ENCODE results near the gene SSNA1. TPM values are rescaled to one million over a fixed set of nuclear protein-coding genes. Genes with fewer than 3 reads are reported as not detected.

SSNA1 gene
- total and polyA plus RNA-seq, 2 donors (not counting 1 experiment from before 2014, with no cell fraction given), result 53.6 to 129 TPM

DNA sequence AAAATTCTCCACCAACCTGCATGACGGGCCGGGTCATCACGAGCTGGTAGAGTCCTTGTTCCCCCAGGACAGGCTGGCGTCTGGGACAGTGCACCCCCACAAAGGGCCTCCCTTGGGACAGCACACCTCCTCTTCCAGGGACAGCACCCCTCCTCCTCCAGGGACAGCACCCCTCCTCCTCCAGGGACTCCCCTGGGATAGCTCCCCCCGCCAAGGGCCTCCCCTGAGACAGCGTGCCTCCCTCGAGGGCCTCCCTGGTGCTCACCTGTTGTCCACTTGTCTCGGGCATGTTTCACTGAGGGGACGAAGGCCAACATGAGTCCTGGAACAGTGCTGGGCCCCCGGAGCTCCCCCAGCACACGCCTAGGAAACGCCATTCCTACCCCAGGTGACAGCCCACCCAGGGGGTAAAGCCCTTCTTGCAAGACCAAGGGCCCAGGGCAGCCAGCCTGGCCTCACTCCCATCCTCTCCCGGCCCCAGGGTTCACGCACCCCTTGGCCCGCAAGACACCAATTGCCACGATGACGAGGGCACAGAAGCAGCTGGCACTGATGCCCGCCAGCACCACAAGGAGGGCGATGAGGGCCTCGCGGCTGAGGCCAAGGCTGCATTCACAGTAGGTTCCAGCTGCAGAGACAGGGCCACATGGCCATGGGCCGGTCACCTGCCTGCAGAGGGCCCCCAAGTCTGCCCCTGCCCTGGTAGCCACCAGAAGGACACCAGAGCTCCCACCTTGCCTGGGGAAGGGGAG lies 17.2 kb upstream of the SSNA1 start:
- ChIA-PET CTCF (no interaction called here), POLR2A (no interaction called here)
- TF ChIP-seq, protein P1, sequence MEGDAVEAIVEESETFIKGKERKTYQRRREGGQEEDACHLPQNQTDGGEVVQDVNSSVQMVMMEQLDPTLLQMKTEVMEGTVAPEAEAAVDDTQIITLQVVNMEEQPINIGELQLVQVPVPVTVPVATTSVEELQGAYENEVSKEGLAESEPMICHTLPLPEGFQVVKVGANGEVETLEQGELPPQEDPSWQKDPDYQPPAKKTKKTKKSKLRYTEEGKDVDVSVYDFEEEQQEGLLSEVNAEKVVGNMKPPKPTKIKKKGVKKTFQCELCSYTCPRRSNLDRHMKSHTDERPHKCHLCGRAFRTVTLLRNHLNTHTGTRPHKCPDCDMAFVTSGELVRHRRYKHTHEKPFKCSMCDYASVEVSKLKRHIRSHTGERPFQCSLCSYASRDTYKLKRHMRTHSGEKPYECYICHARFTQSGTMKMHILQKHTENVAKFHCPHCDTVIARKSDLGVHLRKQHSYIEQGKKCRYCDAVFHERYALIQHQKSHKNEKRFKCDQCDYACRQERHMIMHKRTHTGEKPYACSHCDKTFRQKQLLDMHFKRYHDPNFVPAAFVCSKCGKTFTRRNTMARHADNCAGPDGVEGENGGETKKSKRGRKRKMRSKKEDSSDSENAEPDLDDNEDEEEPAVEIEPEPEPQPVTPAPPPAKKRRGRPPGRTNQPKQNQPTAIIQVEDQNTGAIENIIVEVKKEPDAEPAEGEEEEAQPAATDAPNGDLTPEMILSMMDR (IDR thresholded peaks at IDR 0.05), result no peak
- no peak for TF ChIP-seq EZH2 (IDR thresholded peaks at IDR 0.05; ENCODE audit: borderline replicate concordance, insufficient read depth, low read depth, low read length, poor library complexity, severe bottlenecking)
- Histone ChIP-seq H3K4me1 (ENCODE audit: control insufficient read depth in 2 of 2, insufficient read depth in 2 of 2, low read length in 2 of 2) (peaks cover 15 to 40% of the 10 kb centered on the region in 2 donors), H3K27ac (ENCODE audit: low read length in 2 of 2) (no peak overlapping the region), H3K4me2 (replicated peaks; ENCODE audit: low read depth, low read length, poor library complexity, severe bottlenecking) (no peak overlapping the region), H3K27me3 (replicated peaks in 1 of 4; ENCODE audit: control extremely low read depth in 1 of 4, control insufficient read depth in 3 of 4, insufficient read depth in 4 of 4, low read length in 3 of 4) (peaks cover 0 to 56% (median 24%) of the 10 kb centered on the region in 4 experiments), H3K4me3 (ENCODE audit: control extremely low read depth in 1 of 5, extremely low read depth in 1 of 5, insufficient read depth in 1 of 5, low read depth in 2 of 5, low read length in 4 of 5) (no peak overlapping the region), H3K36me3 (replicated peaks in 1 of 2; ENCODE audit: control extremely low read depth in 1 of 2, control insufficient read depth in 1 of 2, extremely low read depth in 1 of 2, insufficient read depth in 2 of 2, low read length in 1 of 2) (no peaks in the 10 kb centered on the region), H3K79me2 (ENCODE audit: control insufficient read depth, insufficient read depth, low read length) (no peaks in the 10 kb centered on the region), H3K9ac (ENCODE audit: low read length) (no peak overlapping the region), H4K20me1 (ENCODE audit: control insufficient read depth, insufficient read depth, low read length, poor library complexity, severe bottlenecking) (no peaks in the 10 kb centered on the region), H3K9me3 (ENCODE audit: control extremely low read depth in 1 of 3, control insufficient read depth in 2 of 3, insufficient read depth in 1 of 3, low read length in 2 of 3) (peaks cover 0 to 17% (median 0%) of the 10 kb centered on the region in 3 donors), H2AFZ (ENCODE audit: insufficient read depth, low read depth, low read length, poor library complexity, severe bottlenecking) (no peak overlapping the region)
- Mint-ChIP-seq H3K4me1 (peaks cover 13% of the 10 kb centered on the region), H3K4me3 (no peak overlapping the region), H3K9me3 (ENCODE audit: insufficient read depth) (no peaks in the 10 kb centered on the region), H3K27ac (no peak overlapping the region), H3K27me3 (peaks cover 9% of the 10 kb centered on the region)
- 74% methylated on average over 22 of the region's 22 CpGs for WGBS (ENCODE audit: insufficient coverage)
- intact Hi-C loops (cut with micrococcal nuclease), result no loop called here
- no peak for DNase-seq
- no peak for ATAC-seq (ENCODE audit: low read depth)
